ENCODE measurements around the gene CCR6.

- no peak for TF ChIP-seq CTCF (IDR thresholded peaks at IDR 0.05)
- TF ChIP-seq POLR2A (IDR thresholded peaks at IDR 0.05), result no peak
Measured at GRCh38 chr6:167094436-167094819, 28.5 kb upstream of the CCR6 start.
